GM12878 (cell line): ENCODE data around the gene NSD2. TPM values are rescaled to one million over a fixed set of nuclear protein-coding genes. Genes with fewer than 3 reads are reported as not detected.

Experiments used
- ATF2 ChIP-seq: IDR thresholded peaks from 2 replicates; pipeline ENCODE4 v1.6.1; 2012; ENCODE audit warnings: low read length, inconsistent platforms
- MLLT1 ChIP-seq: fragments of 450-650 bp; IDR thresholded peaks from 2 replicates; pipeline ENCODE4 v1.6.1; 2016; ENCODE audit warnings: mild to moderate bottlenecking
- PBX3 ChIP-seq: IDR thresholded peaks from 2 replicates; pipeline ENCODE4 v1.6.1; 2011; ENCODE audit warnings: mild to moderate bottlenecking, low read depth, low read length, moderate library complexity; ENCODE audit not compliant: insufficient replicate concordance
- RELA ChIP-seq: fragments of 450-650 bp; IDR thresholded peaks from 2 replicates; pipeline ENCODE4 v1.8.0; 2014; ENCODE audit warnings: borderline replicate concordance; ENCODE audit not compliant: partially characterized antibody
- TCF7 ChIP-seq: IDR thresholded peaks from 2 replicates; pipeline ENCODE4 v1.6.1; 2014; ENCODE audit warnings: antibody characterized with exemption, borderline replicate concordance
- ZBTB33 ChIP-seq: fragments of 450-650 bp; IDR thresholded peaks from 2 replicates; pipeline ENCODE4 v1.6.1; 2017; ENCODE audit warnings: mild to moderate bottlenecking
- ZNF384 ChIP-seq: IDR thresholded peaks from 2 replicates; pipeline ENCODE4 v1.6.1; 2012; ENCODE audit warnings: low read depth, mild to moderate bottlenecking, low read length, improper control_type of control experiment, borderline replicate concordance
- ZZZ3 ChIP-seq: IDR thresholded peaks from 2 replicates; pipeline ENCODE4 v1.6.1; 2011; ENCODE audit warnings: low read depth; ENCODE audit not compliant: control insufficient read depth, insufficient read length
- polyA plus RNA-seq, 11 experiments: library from polyadenylated mRNA; depleted of rRNA in 4 of 11; unstranded in 6 of 11; stranded (reverse) in 5 of 11; fragments of >200 nt; fragmentation: Nextera tagmentation in 4 of 11; fragmentation: Illumina TruSeq in 1 of 11; extraction: Ambion mirVana in 4 of 11; extraction: Trizol in 1 of 11; gene quantifications; 1 replicate in 1 of 11; 2 replicates in 10 of 11; pipeline versions ENCODE4 v1.2.1 to v1.2.3, GENCODE V29; 2011 to 2016; ENCODE audit warnings: inconsistent platforms in 2 of 11, missing spikeins in 2 of 11, low read depth in 1 of 11
- total RNA-seq, 4 experiments: library from RNA; depleted of rRNA in 3 of 4; stranded (reverse); fragments of >200 nt in 3 of 4; fragmentation: Illumina TruSeq in 1 of 4; extraction: Trizol in 1 of 4; gene quantifications; 2 replicates each; pipeline versions ENCODE4 v1.2.1 to v1.2.3, GENCODE V29; 2013 to 2021
- TF ChIP-seq, protein P1 (sequence below): fragments of 450-650 bp; formaldehyde crosslinking; IDR thresholded peaks from 2 replicates; pipeline ENCODE4 v1.5.0; 2022; ENCODE audit warnings: mild to moderate bottlenecking, missing genetic modification characterization
- TF ChIP-seq, protein P2 (sequence below): fragments of 450-650 bp; IDR thresholded peaks from 2 replicates; pipeline ENCODE4 v1.6.1; 2016; ENCODE audit warnings: mild to moderate bottlenecking, moderate library complexity, borderline replicate concordance
- TF ChIP-seq, protein P3 (sequence below): fragments of 150-350 bp; IDR thresholded peaks from 2 replicates; pipeline ENCODE4 v1.6.1; 2014; ENCODE audit warnings: mild to moderate bottlenecking, low read depth, low read length

Gene NSD2
- total and polyA plus RNA-seq, 10 of the 15 experiments (the other 5 are each of a cell fraction or from before 2014, with no cell fraction given) = 8.6 to 139 (median 67.2) TPM

DNA sequence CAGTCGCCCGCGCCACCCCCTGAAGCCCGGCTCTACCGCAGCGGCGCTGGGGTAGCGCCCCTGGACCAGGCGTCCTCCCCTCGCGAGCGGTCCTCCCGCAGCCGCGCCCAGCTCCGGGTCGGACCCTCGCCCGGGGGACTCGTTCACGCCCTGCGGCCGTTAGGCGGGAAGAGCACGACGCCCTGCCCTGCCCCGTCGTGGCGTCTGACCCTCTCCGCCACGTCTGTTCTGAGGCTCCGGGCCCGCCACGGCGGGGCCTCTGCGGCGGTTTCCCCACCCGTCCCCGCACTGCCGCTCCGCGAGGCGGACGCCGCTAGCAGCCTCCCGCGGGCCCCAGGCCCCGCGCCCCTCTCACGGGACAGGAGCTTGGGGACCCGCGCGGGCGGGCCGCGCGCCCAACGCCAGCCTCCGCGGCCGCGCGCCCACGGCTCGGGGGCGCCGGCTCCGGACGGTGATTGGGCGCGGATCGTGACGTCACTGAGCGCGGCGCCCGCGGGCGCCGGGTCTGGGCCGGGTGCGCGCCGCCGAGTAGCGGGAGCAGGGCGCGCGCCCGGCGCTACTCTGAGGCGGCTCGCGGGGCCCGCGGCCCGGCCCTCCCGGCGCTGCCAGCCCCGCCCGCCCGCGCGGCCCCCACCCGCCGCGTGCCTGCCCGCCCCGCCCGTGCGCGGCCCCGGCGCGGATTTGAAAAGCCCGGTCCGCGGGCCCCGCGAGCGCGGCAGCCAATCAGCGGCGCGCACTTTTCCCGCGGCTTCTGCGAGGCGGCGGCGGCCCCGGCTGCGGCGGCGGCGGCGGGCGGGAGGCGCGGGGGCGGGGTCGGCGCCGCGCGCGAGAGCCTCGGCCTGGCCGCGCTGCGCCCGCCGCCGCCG, at the start of gene NSD2 (continued):
- TF ChIP-seq, protein P1, sequence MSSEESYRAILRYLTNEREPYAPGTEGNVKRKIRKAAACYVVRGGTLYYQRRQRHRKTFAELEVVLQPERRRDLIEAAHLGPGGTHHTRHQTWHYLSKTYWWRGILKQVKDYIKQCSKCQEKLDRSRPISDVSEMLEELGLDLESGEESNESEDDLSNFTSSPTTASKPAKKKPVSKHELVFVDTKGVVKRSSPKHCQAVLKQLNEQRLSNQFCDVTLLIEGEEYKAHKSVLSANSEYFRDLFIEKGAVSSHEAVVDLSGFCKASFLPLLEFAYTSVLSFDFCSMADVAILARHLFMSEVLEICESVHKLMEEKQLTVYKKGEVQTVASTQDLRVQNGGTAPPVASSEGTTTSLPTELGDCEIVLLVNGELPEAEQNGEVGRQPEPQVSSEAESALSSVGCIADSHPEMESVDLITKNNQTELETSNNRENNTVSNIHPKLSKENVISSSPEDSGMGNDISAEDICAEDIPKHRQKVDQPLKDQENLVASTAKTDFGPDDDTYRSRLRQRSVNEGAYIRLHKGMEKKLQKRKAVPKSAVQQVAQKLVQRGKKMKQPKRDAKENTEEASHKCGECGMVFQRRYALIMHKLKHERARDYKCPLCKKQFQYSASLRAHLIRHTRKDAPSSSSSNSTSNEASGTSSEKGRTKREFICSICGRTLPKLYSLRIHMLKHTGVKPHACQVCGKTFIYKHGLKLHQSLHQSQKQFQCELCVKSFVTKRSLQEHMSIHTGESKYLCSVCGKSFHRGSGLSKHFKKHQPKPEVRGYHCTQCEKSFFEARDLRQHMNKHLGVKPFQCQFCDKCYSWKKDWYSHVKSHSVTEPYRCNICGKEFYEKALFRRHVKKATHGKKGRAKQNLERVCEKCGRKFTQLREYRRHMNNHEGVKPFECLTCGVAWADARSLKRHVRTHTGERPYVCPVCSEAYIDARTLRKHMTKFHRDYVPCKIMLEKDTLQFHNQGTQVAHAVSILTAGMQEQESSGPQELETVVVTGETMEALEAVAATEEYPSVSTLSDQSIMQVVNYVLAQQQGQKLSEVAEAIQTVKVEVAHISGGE (CRISPR knock-in tag) = no peak
- TF ChIP-seq, protein P2, sequence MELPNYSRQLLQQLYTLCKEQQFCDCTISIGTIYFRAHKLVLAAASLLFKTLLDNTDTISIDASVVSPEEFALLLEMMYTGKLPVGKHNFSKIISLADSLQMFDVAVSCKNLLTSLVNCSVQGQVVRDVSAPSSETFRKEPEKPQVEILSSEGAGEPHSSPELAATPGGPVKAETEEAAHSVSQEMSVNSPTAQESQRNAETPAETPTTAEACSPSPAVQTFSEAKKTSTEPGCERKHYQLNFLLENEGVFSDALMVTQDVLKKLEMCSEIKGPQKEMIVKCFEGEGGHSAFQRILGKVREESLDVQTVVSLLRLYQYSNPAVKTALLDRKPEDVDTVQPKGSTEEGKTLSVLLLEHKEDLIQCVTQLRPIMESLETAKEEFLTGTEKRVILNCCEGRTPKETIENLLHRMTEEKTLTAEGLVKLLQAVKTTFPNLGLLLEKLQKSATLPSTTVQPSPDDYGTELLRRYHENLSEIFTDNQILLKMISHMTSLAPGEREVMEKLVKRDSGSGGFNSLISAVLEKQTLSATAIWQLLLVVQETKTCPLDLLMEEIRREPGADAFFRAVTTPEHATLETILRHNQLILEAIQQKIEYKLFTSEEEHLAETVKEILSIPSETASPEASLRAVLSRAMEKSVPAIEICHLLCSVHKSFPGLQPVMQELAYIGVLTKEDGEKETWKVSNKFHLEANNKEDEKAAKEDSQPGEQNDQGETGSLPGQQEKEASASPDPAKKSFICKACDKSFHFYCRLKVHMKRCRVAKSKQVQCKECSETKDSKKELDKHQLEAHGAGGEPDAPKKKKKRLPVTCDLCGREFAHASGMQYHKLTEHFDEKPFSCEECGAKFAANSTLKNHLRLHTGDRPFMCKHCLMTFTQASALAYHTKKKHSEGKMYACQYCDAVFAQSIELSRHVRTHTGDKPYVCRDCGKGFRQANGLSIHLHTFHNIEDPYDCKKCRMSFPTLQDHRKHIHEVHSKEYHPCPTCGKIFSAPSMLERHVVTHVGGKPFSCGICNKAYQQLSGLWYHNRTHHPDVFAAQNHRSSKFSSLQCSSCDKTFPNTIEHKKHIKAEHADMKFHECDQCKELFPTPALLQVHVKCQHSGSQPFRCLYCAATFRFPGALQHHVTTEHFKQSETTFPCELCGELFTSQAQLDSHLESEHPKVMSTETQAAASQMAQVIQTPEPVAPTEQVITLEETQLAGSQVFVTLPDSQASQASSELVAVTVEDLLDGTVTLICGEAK = no peak
- TF ChIP-seq TCF7 (no peak), ZBTB33 (no peak), ZNF384 (no peak), ZZZ3 (no peak), RELA (no peak), MLLT1 (no peak), PBX3 (no peak), ATF2 (no peak)
- TF ChIP-seq, protein P3, sequence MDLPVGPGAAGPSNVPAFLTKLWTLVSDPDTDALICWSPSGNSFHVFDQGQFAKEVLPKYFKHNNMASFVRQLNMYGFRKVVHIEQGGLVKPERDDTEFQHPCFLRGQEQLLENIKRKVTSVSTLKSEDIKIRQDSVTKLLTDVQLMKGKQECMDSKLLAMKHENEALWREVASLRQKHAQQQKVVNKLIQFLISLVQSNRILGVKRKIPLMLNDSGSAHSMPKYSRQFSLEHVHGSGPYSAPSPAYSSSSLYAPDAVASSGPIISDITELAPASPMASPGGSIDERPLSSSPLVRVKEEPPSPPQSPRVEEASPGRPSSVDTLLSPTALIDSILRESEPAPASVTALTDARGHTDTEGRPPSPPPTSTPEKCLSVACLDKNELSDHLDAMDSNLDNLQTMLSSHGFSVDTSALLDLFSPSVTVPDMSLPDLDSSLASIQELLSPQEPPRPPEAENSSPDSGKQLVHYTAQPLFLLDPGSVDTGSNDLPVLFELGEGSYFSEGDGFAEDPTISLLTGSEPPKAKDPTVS = no peak
